Neural cell (in vitro differentiated cells): ENCODE measurements around the gene KIF13A. TPM values are rescaled to one million over a fixed set of nuclear protein-coding genes. Genes with fewer than 3 reads are reported as not detected.
"Not testable (repeated sequence)": the region's sequence is repeated elsewhere in the genome, so short reads cannot be mapped to it uniquely, and the experiment has no call there.

Experiments
- H2AFZ ChIP-seq: fragments of 200-600, 300-800 bp; sonication (generic), shearing (Covaris generic); 2 replicates; pipeline ENCODE4 v1.6.0; 2014; ENCODE audit warnings: low read depth, mild to moderate bottlenecking, antibody characterized with exemption, low read length, moderate library complexity
- H3F3A ChIP-seq: fragments of 200-600 bp; shearing (Covaris generic); 2 replicates; pipeline ENCODE4 v1.6.1; 2016; ENCODE audit warnings: mild to moderate bottlenecking, moderate library complexity, mixed read lengths, antibody characterized with exemption, low read length; ENCODE audit not compliant: insufficient read depth, poor library complexity, severe bottlenecking
- H3K27ac ChIP-seq: fragments of 200-600, 300-800 bp; sonication (generic), shearing (Covaris generic); 2 replicates; pipeline ENCODE4 v1.5.1; 2014; ENCODE audit warnings: mild to moderate bottlenecking, low read length, moderate library complexity
- H3K27me3 ChIP-seq: fragments of 300-800, 200-600 bp; sonication (generic), shearing (Covaris generic); 2 replicates; pipeline ENCODE4 v1.6.0; 2014; ENCODE audit warnings: mild to moderate bottlenecking, low read depth, low read length, moderate library complexity; ENCODE audit not compliant: insufficient read depth
- H3K36me3 ChIP-seq: fragments of 300-800, 200-600 bp; sonication (generic), shearing (Covaris generic); 2 replicates; pipeline ENCODE4 v1.5.1; 2014; ENCODE audit warnings: mild to moderate bottlenecking, antibody characterized with exemption, low read length, moderate library complexity; ENCODE audit not compliant: insufficient read depth
- H3K4me2 ChIP-seq: fragments of 300-800, 200-600 bp; sonication (generic), shearing (Covaris generic); 2 replicates; pipeline ENCODE4 v1.6.0; 2014; ENCODE audit warnings: mild to moderate bottlenecking, low read length
- H3K4me3 ChIP-seq: fragments of 300-800, 200-600 bp; sonication (generic), shearing (Covaris generic); 2 replicates; pipeline ENCODE4 v1.5.1; 2014; ENCODE audit warnings: mild to moderate bottlenecking, low read length, moderate library complexity
- H3K79me2 ChIP-seq: fragments of 200-600 bp; shearing (Covaris generic); replicated peaks from 2 replicates; pipeline ENCODE4 v1.6.0; 2014; ENCODE audit warnings: mild to moderate bottlenecking, low read length, moderate library complexity; ENCODE audit not compliant: insufficient read depth
- H3K9ac ChIP-seq: fragments of 300-800, 200-600 bp; sonication (generic), shearing (Covaris generic); 2 replicates; pipeline ENCODE4 v1.6.1; 2016; ENCODE audit warnings: mild to moderate bottlenecking, low read length, mixed read lengths
- H3K9me2 ChIP-seq: fragments of 200-600 bp; shearing (Covaris generic); 2 replicates; pipeline ENCODE4 v1.6.1; 2016; ENCODE audit warnings: mild to moderate bottlenecking, low read length, mixed read lengths; ENCODE audit not compliant: insufficient read depth
- H3K9me3 ChIP-seq: fragments of 200-600, 300-800 bp; sonication (generic), shearing (Covaris generic); 2 replicates; pipeline ENCODE4 v1.6.1; 2016; ENCODE audit warnings: mild to moderate bottlenecking, mixed run types, low read length, moderate library complexity, mixed read lengths
- H4K20me1 ChIP-seq: fragments of 200-600 bp; shearing (Covaris generic); 2 replicates; pipeline ENCODE4 v1.6.1; 2016; ENCODE audit warnings: mild to moderate bottlenecking, mixed run types; ENCODE audit not compliant: insufficient read depth
- CTCF ChIP-seq: fragments of 450-650 bp; IDR thresholded peaks from 2 replicates; pipeline ENCODE4 v1.5.1; 2014; ENCODE audit warnings: antibody characterized with exemption, mild to moderate bottlenecking, moderate library complexity; ENCODE audit not compliant: poor library complexity, severe bottlenecking
- EP300 ChIP-seq: fragments of 450-650 bp; conservative IDR thresholded peaks from 2 replicates; pipeline ENCODE4 v1.6.1; 2014; ENCODE audit warnings: antibody characterized with exemption, mild to moderate bottlenecking, moderate library complexity; ENCODE audit not compliant: poor library complexity, severe bottlenecking
- EZH2 ChIP-seq: fragments of 200-600, 300-800 bp; shearing (Covaris generic), sonication (generic); IDR thresholded peaks from 2 replicates; pipeline ENCODE4 v1.6.1; 2014; ENCODE audit warnings: antibody characterized with exemption, low read length, borderline replicate concordance, mild to moderate bottlenecking; ENCODE audit not compliant: insufficient read depth, poor library complexity, severe bottlenecking
- MXI1 ChIP-seq: fragments of 450-650 bp; conservative IDR thresholded peaks from 2 replicates; pipeline ENCODE4 v1.6.1; 2014; ENCODE audit warnings: antibody characterized with exemption, mild to moderate bottlenecking; ENCODE audit not compliant: poor library complexity, severe bottlenecking
- POLR2AphosphoS5 ChIP-seq: IDR thresholded peaks from 2 replicates; pipeline ENCODE4 v1.6.1; 2012
- RAD21 ChIP-seq: fragments of 450-650 bp; conservative IDR thresholded peaks from 2 replicates; pipeline ENCODE4 v1.6.1; 2014; ENCODE audit warnings: antibody characterized with exemption, mild to moderate bottlenecking, moderate library complexity
- REST ChIP-seq: IDR thresholded peaks from 2 replicates; pipeline ENCODE4 v1.6.1; 2012; ENCODE audit warnings: borderline replicate concordance
- SMC3 ChIP-seq: fragments of 450-650 bp; conservative IDR thresholded peaks from 2 replicates; pipeline ENCODE4 v1.6.1; 2014; ENCODE audit warnings: antibody characterized with exemption, mild to moderate bottlenecking, moderate library complexity; ENCODE audit not compliant: poor library complexity
- TAF1 ChIP-seq: IDR thresholded peaks from 2 replicates; pipeline ENCODE4 v1.6.1; 2012; ENCODE audit warnings: low read depth
- polyA plus RNA-seq: library from polyadenylated mRNA; depleted of rRNA; stranded (reverse); fragments of >200 nt; gene quantifications from 2 replicates; pipeline ENCODE4 v1.2.3, GENCODE V29; 2014

The KIF13A gene
- polyA plus RNA-seq, 1 donor from 2014 or later: 9.4 TPM

- Histone ChIP-seq H3K4me2 (no peak overlapping the region), H3K4me3 (no peak overlapping the region), H3K79me2 (no peaks in the 10 kb centered on the region), H3K27me3 (no peaks in the 10 kb centered on the region), H3K36me3 (no peaks in the 10 kb centered on the region), H3K9me2 (no peaks in the 10 kb centered on the region), H3K9me3 (no peaks in the 10 kb centered on the region), H3K9ac (no peak overlapping the region), H2AFZ (no peak overlapping the region), H3K27ac (no peak overlapping the region), H4K20me1 (no peaks in the 10 kb centered on the region), H3F3A (no peaks in the 10 kb centered on the region)
- TF ChIP-seq POLR2AphosphoS5 (no peak), EP300 (no peak), REST (no peak), SMC3 (no peak)
These were observed 175.1 kb downstream of the KIF13A start for GRCh38 chr6:17812311-17812710.

GRCh38 chr6:17808609-17809008, 178.8 kb downstream of the KIF13A start:
- Histone ChIP-seq H3K27ac (no peak overlapping the region), H3K27me3 (no peaks in the 10 kb centered on the region), H3K4me2 (no peak overlapping the region)

GRCh38 chr6:17807431-17807830, 180.0 kb downstream of the KIF13A start:
- not testable (repeated sequence) for H3K79me2 ChIP-seq, H3K4me3 ChIP-seq, H3F3A ChIP-seq, H3K9me2 ChIP-seq, H2AFZ ChIP-seq, H4K20me1 ChIP-seq, H3K36me3 ChIP-seq, H3K9ac ChIP-seq, H3K27me3 ChIP-seq, H3K27ac ChIP-seq, H3K9me3 ChIP-seq, H3K4me2 ChIP-seq

More at GRCh38 chr6:17808609-17809008, 178.8 kb downstream of the KIF13A start:
- Histone ChIP-seq H2AFZ (no peak overlapping the region), H3K4me3 (no peak overlapping the region), H3K9me3 (no peaks in the 10 kb centered on the region), H3K9me2 (no peaks in the 10 kb centered on the region), H3K9ac (no peak overlapping the region), H4K20me1 (no peaks in the 10 kb centered on the region), H3F3A (no peaks in the 10 kb centered on the region), H3K36me3 (no peaks in the 10 kb centered on the region), H3K79me2 (no peaks in the 10 kb centered on the region)
- no peak for TF ChIP-seq MXI1
- no peak for TF ChIP-seq RAD21
- TF ChIP-seq TAF1: no peak
- TF ChIP-seq REST: no peak
- no peak for TF ChIP-seq EP300
- TF ChIP-seq POLR2AphosphoS5: no peak
- no peak for TF ChIP-seq SMC3
- no peak for TF ChIP-seq CTCF
- TF ChIP-seq EZH2: no peak
